K562 (cell line): ENCODE results near the gene TMEM270. TPM values are rescaled to one million over a fixed set of nuclear protein-coding genes. Genes with fewer than 3 reads are reported as not detected.

ENCODE experiments used
- ARID4B ChIP-seq: sonication (generic); formaldehyde crosslinking; IDR thresholded peaks from 2 replicates; pipeline ENCODE4 v1.8.0; 2022; ENCODE audit warnings: mild to moderate bottlenecking, missing genetic modification reagents
- CEBPB ChIP-seq: fragments of 450-650 bp; IDR thresholded peaks from 2 replicates; pipeline ENCODE4 v1.6.1; 2016; ENCODE audit warnings: missing genetic modification characterization, missing compliant biosample characterization
- DEAF1 ChIP-seq: fragments of 450-650 bp; formaldehyde crosslinking; IDR thresholded peaks from 2 replicates; pipeline ENCODE4 v1.4.0; 2020; ENCODE audit warnings: mild to moderate bottlenecking, moderate library complexity
- DPF2 ChIP-seq: fragments of 450-650 bp; IDR thresholded peaks from 2 replicates; pipeline ENCODE4 v1.6.1; 2016
- EGR1 ChIP-seq: fragments of 450-650 bp; conservative IDR thresholded peaks from 2 replicates; pipeline ENCODE4 v1.6.1; 2017; ENCODE audit warnings: mild to moderate bottlenecking
- KLF6 ChIP-seq: fragments of 250-450 bp; sonication (Bioruptor Pico); IDR thresholded peaks from 2 replicates; pipeline ENCODE4 v1.4.0; 2020; ENCODE audit warnings: mild to moderate bottlenecking, moderate library complexity, borderline replicate concordance
- MEIS2 ChIP-seq: fragments of 450-650 bp; IDR thresholded peaks from 2 replicates; pipeline ENCODE4 v1.6.1; 2014; ENCODE audit warnings: mild to moderate bottlenecking; ENCODE audit not compliant: partially characterized antibody
- NEUROD1 ChIP-seq: fragments of 150-350 bp; IDR thresholded peaks from 2 replicates; pipeline ENCODE4 v1.6.1; 2014; ENCODE audit warnings: borderline replicate concordance, low read length, low read depth; ENCODE audit not compliant: partially characterized antibody
- NFE2 ChIP-seq: IDR thresholded peaks from 2 replicates; pipeline ENCODE4 v1.6.1; 2014; ENCODE audit warnings: antibody characterized with exemption, low read depth
- PCBP2 ChIP-seq: fragments of 200-400 bp; formaldehyde crosslinking; IDR thresholded peaks from 2 replicates; pipeline ENCODE4 v1.6.1; 2018; ENCODE audit warnings: low read length, low read depth, mild to moderate bottlenecking, moderate library complexity; ENCODE audit not compliant: poor library complexity, severe bottlenecking
- POLR3A ChIP-seq: IDR thresholded peaks from 2 replicates; pipeline ENCODE4 v1.6.1; 2011; ENCODE audit warnings: borderline replicate concordance, mild to moderate bottlenecking, moderate library complexity; ENCODE audit not compliant: insufficient read length, insufficient read depth; ENCODE audit errors: extremely low read depth
- RREB1 ChIP-seq: fragments of 250-450 bp; sonication (Bioruptor Pico); IDR thresholded peaks from 2 replicates; pipeline ENCODE4 v1.4.0; 2020
- TAL1 ChIP-seq: fragments of 450-650 bp; IDR thresholded peaks from 2 replicates; pipeline ENCODE4 v1.6.1; 2016; ENCODE audit warnings: mild to moderate bottlenecking
- XRCC5 ChIP-seq: fragments of 200-400 bp; formaldehyde crosslinking; IDR thresholded peaks from 2 replicates; pipeline ENCODE4 v1.6.1; 2017; ENCODE audit warnings: low read depth, mild to moderate bottlenecking, low read length
- ZNF316 ChIP-seq: fragments of 450-650 bp; IDR thresholded peaks from 2 replicates; pipeline ENCODE4 v1.6.1; 2016
- ZNF384 ChIP-seq: IDR thresholded peaks from 2 replicates; pipeline ENCODE4 v1.6.1; 2012; ENCODE audit warnings: low read depth, low read length, improper control_type of control experiment
- polyA plus RNA-seq, 8 experiments: library from polyadenylated mRNA; depleted of rRNA in 4 of 8; stranded (reverse) in 5 of 8; unstranded in 3 of 8; fragments of >200 nt; fragmentation: Nextera tagmentation in 2 of 8; fragmentation: Illumina TruSeq in 1 of 8; extraction: Ambion mirVana in 2 of 8; extraction: Trizol in 1 of 8; gene quantifications; 2 replicates each; pipeline versions ENCODE4 v1.2.1 to v1.2.3, GENCODE V29; 2011 to 2014; ENCODE audit warnings: inconsistent platforms in 1 of 8, missing spikeins in 1 of 8
- total RNA-seq, 7 experiments: library from RNA; depleted of rRNA in 6 of 7; stranded (reverse); fragments of >200 nt in 6 of 7; fragmentation: Illumina TruSeq in 2 of 7; extraction: Trizol in 2 of 7; gene quantifications; 2 replicates each; pipeline versions ENCODE4 v1.2.1 to v1.2.3, GENCODE V29; 2011 to 2021; ENCODE audit warnings: low replicate concordance in 1 of 7

Gene TMEM270
- total and polyA plus RNA-seq, 9 of the 15 experiments (the other 6 are each of a cell fraction or from before 2014, with no cell fraction given): not detected

- 0 out of 2 replicates have a peak, but pooled peaks have one; percentile 3 for TF ChIP-seq ZNF384
- TF ChIP-seq NFE2: peak; percentile 91
- TF ChIP-seq MEIS2: peak; percentile 70
- TF ChIP-seq TAL1: peak; percentile 13; the same call in 1 of the 2 replicates
- peak; percentile 75 for TF ChIP-seq CEBPB (tag)
- TF ChIP-seq EGR1: no peak
- no peak for TF ChIP-seq DEAF1 (CRISPR knock-in tag)
- peak; percentile 37 for TF ChIP-seq NEUROD1
- peak; percentile 46; the same call in 1 of the 2 replicates for TF ChIP-seq DPF2
- TF ChIP-seq RREB1 (CRISPR knock-in tag): 0 out of 2 replicates have a peak, but pooled peaks have one; percentile 2
- no peak for TF ChIP-seq KLF6 (CRISPR knock-in tag)
- no peak for TF ChIP-seq POLR3A
- no peak for TF ChIP-seq XRCC5
- peak; percentile 48; the same call in 1 of the 2 replicates for TF ChIP-seq ARID4B (CRISPR knock-in tag)
- no peak for TF ChIP-seq PCBP2
- TF ChIP-seq ZNF316: peak; percentile 68
Measured at GRCh38 chr7:73850781-73851207, 10.2 kb upstream of the TMEM270 start (continued).
